HG03432 (cell line): ENCODE data around the gene NR3C2.
"Not testable (repeated sequence)": the region's sequence is repeated elsewhere in the genome, so short reads cannot be mapped to it uniquely, and the experiment has no call there.

Source experiments
- ATAC-seq: cut with Tn5 transposase; IDR thresholded peaks from one replicate; pipeline ENCODE4 v1.9.1; 2021; ENCODE audit warnings: mild to moderate bottlenecking, moderate library complexity; ENCODE audit not compliant: unreplicated experiment

NR3C2 gene

DNA sequence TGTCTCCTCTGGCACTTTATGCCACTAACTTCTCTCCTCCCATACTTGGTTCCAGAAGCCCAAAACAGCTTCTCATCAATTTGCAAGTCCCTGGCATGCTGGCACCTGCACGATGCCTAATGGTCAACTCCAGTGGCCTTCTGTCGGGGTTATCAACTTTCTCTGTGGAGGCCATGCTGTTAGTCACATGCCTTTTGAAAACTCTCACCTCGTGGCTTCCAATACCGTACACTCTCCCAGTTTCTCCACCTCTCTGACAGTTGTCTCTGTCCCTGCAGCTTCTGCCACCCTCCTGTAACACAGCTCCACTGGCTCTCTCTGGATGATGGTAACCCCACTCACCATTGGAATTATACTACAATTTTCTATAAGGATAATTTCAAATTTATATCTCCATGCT lies 324.0 kb downstream of the NR3C2 start:
- no peak for ATAC-seq

DNA sequence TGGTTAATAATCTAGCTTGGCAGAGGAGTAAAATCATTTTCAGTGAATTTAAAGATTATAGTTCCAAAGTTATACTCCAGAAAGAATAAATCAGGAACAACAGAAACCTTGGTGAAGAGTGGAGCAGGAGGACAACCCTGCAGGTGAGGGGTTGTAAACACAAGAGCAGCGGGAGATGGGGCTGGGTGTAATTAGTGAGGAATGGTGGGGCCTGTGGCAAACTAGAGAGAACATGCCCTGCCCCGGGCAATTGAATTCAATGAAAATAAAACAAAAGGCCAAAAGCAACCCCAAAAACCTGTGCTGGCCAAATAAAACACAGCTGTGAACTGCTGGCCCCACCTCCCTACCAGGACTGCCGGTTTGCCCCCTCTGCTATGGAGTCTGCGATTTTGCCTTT lies 325.2 kb downstream of the NR3C2 start:
- ATAC-seq: no peak

DNA sequence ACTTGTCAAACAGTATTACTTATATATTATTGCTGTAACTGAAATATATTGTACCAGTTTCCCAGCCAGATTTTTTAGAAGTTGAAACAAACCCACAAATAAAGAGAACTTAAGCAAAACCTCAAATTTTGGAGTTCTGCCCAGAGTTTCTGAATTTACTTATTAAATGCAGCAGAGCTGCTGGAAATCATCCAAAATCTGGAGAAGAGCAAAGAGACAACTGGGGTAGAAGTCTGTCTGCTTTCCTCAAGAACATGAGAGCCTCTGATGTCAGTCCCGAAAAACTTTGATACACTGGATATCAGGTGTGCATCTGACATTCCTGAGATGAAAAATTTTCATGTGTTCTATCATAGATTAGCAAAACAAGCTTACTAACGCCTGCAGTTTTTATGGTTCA lies 325.9 kb downstream of the NR3C2 start:
- no peak for ATAC-seq

DNA sequence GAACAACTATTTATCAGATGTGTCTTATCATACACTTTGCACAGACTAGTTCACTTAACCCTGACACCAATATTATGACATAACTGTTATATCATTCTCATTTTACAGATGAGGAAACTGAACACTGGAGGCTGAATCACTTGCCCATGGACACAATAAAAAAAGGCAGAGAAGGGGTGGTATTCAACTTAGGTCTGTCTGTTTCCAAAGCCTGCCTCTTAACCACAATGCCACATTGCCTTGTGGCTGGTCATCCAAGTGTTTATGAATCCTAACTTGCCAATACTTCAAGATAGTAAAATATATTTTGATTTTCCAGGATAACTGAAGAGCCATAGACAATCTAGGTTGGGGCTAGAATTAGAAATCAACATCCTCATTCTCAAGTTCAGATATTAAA lies 327.8 kb downstream of the NR3C2 start:
- no peak for ATAC-seq

DNA sequence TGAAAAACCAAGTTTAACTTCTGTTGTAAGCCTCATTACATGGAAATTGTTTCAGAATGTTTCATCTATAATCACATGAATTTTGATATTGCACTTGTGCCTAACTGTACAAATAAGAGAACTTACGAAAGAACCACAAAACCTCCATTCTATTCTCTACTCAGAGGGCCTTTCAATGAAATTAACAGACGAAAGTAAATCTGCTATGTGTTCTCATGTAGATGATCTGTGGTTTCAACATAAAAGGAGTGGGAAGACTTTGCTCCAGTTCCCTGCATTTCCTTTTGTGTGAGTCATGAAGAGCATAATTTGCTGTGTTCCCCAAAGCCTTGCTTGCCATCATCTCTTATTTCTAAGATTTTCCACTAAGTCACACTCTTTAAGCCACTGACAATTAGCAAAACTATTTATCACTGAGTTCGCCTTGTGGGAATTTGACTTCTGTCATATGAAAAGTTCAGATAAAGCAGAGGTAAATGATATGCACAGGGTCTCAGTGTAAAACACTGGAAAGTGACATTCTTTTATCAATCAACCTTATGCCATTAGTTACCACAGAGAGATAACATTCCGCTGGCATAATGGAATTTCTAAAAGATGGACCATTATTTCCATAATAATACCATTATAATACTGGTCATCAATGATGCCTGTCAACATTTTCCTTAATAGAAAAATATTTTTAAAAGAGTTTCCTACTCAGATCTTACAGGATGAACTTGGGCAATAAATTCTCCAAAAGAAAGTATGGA lies 329.8 kb downstream of the NR3C2 start:
- no peak for ATAC-seq

DNA sequence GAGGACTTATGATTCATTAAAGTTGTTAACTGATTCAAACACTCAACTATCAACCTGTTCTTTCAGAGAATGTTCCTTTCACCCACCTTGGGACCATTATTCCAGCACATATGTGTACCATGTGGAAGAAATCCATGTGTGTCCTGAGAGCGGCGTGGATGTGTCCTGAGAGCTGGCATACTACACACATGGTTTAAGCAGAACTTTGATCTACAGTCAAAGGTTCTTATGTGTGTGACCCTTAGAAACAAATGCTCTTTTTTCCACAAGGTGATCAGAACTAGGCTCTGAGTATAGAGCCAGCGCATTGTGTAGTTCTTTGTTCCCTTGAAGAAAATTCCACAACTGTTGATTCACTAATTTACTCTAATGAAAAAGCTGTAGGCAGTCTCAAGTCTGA lies 332.0 kb downstream of the NR3C2 start:
- ATAC-seq: no peak

DNA sequence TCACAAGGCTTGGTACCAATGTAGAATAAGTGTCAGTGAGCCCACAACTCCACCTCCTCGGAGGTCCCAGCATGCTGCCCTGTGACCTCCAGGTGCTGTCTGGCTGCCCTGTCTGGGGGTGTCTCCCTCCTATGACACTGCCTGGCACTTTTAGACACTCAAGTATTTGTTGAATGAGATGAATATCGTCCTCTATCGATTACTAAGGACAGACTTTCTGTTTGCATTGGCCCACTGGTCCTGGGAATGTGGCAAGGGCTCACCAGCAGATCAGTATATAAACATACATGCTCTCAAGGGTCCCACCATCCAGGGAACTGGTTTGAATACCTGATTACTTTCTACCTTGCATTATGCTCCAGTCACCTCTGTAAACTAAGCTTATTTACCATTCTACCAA lies 333.0 kb downstream of the NR3C2 start:
- ATAC-seq: no peak

DNA sequence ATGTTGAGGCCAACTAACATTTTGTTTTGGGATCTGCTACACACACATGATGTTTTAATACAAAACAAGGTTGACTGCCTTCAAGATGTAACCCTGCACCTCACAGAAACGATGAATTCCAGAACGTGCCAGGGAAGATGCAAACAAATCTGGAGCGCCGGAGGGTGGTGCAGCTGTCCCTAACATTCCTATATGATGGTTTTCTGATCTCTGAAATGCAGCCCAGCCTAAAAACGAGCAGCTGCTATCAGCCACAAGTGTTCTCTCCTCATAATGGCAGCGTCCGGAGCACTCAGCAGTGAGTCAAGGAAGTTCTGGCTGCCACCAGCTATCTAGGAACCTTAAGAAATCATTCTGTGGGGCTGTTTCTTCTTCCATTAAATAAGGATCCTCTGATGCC lies 333.4 kb downstream of the NR3C2 start:
- no peak for ATAC-seq

DNA sequence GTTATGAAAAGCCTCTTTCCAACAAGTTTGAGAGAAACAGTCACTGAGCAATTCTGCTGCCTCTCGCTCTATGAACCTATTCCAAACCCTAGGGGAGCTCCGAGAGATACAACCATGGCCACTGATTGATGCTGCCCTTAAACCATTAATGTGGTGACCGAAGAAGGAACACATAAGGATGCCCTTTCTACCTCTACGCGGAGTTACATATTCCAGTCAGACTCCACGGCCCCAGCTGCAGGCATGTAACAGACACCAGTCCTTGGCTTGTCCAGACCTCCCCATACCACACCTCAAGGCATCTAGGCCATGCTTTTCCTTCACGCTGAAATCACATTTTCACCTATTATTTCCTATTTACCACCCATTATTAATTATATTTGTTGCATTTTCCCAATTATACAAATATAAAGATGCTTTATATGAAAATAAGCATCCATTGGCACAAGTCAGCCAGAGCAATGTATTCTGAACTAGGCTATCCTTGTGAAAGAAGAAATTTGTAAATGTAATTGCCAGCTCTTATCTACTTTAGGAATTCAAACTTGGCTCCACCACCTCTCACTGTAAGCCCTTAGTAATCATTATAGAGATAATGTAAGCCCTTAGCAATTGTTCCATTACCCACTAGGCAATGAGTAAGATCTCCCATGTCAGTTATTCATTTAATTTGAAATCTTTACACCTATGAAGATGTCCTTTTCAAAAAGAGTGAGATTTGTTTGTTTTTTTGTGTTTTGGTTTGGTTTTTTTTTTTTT lies 338.4 kb downstream of the NR3C2 start:
- no peak for ATAC-seq

DNA sequence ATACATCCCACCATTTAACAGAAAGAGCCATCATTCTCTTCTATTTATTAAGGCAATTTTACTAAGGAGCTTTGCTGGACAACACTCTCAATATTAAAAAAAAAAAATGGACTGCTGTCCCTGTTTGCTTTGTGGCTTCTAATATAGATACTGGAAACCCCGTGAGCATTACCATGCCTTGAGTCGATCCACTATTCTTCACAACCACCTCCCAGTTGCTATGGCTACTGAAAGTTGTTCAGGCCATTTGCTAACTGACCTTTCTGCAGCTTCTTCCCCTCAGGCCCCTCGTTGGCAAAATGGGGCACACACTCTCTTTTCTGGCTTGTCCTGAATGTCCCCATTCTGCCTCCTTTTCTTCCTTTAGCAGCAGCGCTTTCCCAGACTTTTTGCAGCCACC lies 340.4 kb downstream of the NR3C2 start:
- no peak for ATAC-seq

DNA sequence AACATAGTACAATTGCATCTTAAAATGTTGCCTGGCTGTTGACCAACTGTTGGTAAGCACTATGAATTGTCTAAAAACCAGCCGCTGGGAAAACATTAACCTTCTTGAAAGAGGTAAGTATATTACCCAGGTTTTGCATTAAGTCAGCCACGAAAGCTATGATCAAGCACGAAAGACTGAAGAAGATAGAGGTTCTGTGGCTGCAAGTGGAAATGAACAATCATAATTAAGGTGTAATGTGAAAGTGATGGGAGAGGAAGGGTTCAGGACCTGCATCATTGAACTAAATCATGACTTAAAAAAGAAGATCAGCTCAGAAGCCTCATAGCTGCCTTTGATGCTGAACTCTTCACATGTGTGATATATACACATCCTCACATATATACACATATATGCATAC lies 341.0 kb downstream of the NR3C2 start:
- no peak for ATAC-seq

DNA sequence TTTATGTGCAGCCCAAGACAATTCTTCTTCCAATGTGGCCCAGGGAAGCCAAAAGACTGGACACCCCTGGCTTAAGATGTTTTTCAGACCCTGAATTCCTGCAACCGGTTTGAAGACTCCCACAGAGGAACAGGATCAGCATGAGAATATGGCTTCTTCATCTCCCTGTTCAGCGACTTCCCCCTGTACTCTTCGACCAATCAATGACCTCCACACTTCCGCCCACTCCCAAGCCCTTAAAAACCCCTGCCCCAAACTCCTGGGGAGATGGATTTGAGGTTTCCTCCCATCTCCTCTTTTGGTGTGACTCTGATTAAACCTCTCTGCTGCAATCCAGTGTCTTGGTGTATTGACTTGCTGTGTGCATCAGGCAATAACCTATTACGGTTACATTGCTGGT lies 344.4 kb downstream of the NR3C2 start:
- no peak for ATAC-seq

DNA sequence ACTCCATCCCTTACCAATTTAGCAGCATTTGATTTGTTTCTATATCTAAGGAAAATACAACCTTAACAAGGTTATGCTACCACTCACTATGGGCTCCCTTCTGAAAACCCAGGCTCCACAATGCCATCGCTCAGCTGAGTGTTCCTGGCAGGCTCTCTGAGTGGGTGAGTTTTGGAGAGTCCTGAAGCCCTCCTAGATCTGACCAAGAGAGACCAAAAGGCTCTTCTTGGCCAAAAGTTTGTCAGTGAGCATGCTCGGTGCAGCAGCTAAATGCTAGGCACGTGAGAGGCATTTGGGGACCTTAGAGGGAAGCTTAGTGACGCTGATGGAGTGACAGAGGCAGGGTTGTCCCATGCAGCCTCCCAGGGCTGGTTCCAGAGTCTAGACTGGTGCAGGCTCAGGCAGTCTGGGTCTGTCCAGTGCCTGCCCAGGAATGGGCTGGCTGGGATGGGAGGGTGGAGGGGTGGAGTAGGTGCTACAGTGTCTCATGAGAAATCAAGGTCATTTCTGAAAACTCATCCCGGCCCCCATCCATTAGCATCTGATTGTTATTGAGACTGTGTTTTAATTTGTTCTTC lies 346.8 kb downstream of the NR3C2 start:
- ATAC-seq: no peak

DNA sequence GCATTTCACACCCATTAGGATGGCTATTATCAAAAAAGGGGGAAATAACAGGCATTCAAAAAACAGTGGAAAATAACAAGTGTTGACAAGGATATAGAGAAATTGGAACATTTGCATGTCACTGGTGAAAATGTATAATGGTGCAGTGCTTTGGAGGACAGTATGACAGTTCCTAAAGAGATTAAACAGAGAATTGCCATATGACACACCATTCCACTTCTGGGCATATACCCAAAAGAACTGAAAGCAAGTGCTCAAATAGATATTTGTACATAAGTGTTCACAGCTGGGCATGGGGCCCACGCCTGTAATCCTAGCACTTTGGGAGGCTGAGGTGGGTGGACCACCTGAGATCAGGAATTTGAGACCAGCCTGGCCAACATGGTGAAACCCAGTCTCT lies 348.1 kb downstream of the NR3C2 start:
- no peak for ATAC-seq

DNA sequence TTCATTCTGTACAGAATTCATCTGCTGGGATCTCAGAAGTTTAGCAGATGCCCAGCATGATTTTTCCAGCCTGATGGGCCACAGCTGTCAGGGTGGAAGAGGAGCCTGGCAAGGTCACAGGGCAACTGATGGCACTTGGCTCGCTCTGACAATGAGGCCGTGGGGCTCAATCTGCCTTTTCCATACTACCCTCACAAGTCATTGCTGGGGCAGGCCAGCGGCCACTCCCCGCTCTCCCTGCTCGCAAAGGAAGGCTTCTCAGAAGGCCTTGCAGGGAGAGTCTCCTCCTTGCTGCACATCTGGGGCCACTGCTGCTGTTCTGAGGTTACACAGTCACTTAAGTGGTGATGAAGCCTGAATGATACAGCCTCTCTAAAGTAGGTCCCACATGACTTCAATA lies 349.1 kb downstream of the NR3C2 start:
- ATAC-seq: no peak

DNA sequence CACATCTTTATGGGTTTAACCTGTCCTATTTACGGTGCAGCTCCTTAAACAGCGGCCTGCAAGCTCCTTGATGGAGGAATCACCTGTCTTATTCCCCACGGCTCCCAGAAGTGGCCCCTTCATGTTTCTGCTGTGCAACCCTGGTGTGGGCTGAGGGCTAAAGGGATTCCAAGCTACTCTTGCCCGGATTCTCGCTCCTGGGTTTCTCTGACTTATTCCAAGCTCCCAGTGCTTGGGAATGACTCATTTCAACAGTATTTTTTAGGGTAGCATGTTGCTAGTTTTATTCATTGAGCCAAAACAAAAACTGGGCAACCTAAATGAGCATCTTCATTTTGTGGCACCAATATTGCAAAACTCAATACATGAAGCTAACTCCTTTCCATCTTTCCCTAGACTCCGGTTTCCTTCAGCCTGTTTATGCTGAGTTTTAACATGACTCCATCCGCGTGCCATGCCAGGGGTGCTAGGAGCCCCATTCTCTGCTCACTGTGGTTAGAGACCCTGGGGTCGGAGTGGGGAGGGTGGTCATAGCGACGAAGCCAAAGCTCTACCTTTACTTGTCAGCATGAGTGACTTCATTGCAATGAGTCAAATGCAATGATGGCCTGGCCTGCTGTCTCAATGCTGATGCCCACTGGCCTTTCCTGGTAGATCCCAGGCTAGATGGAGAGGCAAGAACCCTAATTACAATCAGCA lies 349.7 kb downstream of the NR3C2 start:
- no peak for ATAC-seq

DNA sequence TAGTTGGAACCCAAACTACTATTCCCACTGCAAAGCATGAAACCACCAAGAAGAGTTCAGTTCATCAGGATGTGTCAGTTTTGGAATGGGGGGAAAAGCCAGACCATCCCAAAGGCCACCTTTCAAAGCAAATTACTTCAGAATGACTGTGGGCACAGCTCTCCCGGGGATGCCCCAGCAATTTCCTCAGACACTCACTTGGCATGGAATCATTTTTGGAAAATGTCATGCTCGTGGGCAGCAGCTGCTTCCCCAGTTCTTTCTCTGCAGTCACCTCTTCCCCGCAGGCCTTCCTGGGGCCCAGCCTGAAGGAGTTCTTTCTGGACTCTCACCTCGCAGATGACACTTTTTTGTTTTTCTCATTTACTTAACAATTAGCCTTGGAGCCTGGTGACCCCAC lies 350.3 kb downstream of the NR3C2 start:
- no peak for ATAC-seq

DNA sequence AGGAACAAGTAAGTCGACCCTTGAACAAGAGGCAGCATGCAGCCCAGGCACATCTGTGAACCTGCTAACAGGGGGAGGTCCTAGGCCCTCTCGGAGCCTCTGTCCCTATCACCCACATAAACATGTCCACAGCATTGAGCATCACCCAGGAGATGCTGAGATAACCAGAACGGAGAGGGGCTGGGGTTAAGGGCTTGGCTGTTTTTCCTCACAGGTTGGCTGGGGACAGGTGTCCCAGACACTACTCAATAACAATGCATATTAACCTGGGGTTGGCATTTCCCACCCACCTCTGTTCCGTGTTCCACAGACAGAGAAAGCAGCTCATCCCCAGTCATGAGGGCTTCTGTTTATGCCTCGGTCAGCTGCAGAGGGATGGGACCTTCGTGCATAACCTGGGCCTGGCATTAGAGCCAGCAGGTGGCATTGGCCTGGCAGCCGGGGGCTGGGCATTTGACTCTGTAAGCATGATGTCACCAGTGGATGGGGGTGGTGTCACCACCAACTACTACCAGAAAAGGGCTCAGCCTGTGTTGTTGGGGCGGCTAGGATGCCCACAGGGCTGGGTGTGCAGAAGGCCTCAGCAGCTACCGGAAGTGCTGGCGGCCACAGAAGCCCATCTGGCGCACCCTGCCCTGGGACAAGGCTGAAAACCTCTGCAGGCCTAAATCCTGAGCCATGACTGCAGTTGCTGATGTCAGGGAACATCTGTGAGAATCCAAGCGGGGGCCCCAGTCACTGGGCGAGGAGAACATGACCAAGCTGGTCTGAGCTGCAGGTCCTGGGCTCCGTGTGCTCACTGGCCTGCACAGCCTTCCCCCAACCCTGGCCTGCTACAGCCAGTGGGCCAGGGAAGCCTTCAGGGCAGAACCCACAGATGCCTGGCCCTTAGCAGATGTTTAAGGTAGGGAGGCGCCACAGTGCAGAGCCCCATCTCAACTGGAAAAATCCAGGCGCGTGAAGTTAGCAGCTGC lies 351.4 kb downstream of the NR3C2 start:
- no peak for ATAC-seq

DNA sequence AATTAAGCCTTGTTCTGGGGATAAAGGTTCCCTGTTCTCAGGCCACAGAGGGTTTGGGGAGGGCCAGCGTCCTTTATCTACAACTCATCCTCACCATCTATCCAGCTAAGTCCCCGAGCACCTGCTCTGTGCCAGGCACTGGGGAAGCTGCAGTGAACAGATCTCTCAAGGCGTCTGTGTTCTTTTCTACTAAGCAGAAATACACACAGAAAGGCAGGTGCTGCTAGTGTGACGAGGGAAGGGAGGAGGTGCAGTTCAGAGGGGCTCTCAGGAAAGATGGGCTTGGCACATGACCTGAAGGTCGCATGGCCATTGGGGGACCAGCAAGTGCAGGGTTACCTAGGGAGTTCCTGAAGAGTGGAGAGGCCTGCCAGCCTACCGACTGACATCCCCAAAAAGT lies 352.2 kb downstream of the NR3C2 start:
- ATAC-seq: no peak

DNA sequence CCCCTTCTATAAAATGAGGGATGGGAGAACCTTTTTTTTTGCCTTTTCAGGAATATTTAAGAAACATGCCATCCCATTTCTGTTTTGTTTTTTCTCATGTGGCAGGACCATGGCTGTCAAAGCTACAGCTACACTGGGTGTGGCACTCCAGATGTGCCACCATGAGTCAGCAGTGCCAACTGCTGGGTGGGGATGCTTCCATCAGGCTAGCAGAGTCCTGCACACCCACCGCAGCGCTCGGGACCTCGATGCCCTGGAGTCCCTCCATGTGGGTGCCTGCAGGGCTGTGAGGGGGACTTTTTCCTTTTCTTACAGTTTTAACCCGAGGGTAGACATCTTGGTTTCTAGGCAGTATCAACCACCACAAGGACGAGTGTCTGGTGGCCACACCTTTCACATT lies 352.6 kb downstream of the NR3C2 start:
- ATAC-seq: no peak

DNA sequence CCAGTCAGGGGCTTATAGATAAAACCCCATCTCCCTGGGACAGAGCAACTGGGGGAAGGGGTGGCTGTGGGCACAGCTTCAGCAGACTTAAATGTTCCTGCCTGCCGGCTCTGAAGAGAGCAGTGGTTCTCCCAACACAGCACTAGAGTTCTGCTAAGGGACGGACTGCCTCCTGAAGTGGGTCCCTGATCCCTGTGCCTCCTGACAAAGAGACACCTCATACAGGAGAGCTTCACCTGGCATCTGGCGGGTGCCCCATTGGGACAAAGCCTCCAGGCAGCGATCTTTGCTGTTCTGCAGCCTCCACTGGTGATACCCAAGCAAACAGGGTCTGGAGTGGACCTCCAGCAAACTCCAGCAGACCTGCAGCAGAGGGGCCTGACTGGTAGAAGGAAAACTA lies 359.1 kb downstream of the NR3C2 start:
- not testable (repeated sequence) for ATAC-seq
